Esophagus muscularis mucosa (tissue), 3 donors: Measurements from ENCODE around the gene PTPRT.

Source experiments
- POLR2A ChIP-seq: fragments of 450-650 bp; IDR thresholded peaks from one replicate; pipeline ENCODE4 v1.6.1; 2017; ENCODE audit warnings: antibody characterized with exemption, moderate library complexity, mild to moderate bottlenecking, low read depth
- POLR2AphosphoS5 ChIP-seq, 2 donors: sonication (generic); formaldehyde crosslinking; IDR thresholded peaks; one replicate each; pipeline ENCODE4 v1.6.1; 2017; ENCODE audit warnings: antibody characterized with exemption in 2 of 2
- TF ChIP-seq, protein P1 (sequence below), 3 experiments: fragments of 200-600 bp in 2 of 3; fragments of 450-650 bp in 1 of 3; sonication (generic) in 2 of 3; IDR thresholded peaks; one replicate each; pipeline ENCODE4 v1.5.1; 2017 to 2019; ENCODE audit warnings: antibody characterized with exemption in 3 of 3, mild to moderate bottlenecking in 2 of 3, moderate library complexity in 1 of 3

DNA sequence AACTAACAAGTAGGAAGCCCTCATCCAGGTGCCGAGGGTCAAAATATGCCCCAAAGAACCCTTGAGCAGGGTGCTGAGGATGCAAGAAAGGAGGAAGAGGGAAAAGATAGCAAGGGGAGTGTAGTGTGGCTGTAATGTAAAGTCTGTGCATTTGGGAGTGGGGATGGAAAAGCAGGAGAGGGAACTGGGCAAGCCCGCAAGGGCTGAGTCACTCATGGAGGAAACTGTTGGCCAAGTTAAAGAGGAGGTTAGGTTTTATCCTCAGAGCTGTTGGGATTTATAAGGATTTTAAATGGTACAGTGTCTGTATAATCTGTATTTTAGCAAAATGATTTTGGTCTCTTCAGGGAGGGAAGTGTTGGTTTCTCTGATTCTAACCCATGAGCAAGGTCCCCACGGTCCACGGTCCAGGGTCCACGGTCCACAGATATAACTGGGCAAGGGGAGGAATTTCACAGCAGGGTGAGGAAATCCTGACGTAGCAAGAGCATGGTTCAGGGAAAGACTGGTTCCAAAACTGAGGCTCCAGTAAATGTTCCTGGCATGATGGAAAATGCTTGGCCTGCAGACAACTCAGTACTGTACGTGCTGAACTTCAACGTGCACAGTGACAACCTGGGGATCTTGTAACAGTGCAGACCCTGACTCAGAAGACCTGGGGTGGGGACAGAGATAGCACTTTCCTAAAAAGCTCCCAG is 759.8 kb downstream of the PTPRT start:
- no peak for TF ChIP-seq POLR2A
- TF ChIP-seq, protein P1, sequence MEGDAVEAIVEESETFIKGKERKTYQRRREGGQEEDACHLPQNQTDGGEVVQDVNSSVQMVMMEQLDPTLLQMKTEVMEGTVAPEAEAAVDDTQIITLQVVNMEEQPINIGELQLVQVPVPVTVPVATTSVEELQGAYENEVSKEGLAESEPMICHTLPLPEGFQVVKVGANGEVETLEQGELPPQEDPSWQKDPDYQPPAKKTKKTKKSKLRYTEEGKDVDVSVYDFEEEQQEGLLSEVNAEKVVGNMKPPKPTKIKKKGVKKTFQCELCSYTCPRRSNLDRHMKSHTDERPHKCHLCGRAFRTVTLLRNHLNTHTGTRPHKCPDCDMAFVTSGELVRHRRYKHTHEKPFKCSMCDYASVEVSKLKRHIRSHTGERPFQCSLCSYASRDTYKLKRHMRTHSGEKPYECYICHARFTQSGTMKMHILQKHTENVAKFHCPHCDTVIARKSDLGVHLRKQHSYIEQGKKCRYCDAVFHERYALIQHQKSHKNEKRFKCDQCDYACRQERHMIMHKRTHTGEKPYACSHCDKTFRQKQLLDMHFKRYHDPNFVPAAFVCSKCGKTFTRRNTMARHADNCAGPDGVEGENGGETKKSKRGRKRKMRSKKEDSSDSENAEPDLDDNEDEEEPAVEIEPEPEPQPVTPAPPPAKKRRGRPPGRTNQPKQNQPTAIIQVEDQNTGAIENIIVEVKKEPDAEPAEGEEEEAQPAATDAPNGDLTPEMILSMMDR (IDR thresholded peaks at IDR 0.05), result no peak
- no peak for TF ChIP-seq POLR2AphosphoS5 (IDR thresholded peaks at IDR 0.05)
